ENCODE results near the gene PPP1R14D.

PPP1R14D gene

GRCh38 chr15:40854161-40854560, 25.7 kb upstream of the PPP1R14D start:
- TF ChIP-seq TAF1 (IDR thresholded peaks at IDR 0.05; ENCODE audit: low read depth) (no peak), CREB1 (IDR thresholded peaks at IDR 0.05; ENCODE audit: low read depth) (no peak), TEAD4 (IDR thresholded peaks at IDR 0.05) (no peak), CEBPB (IDR thresholded peaks at IDR 0.05) (no peak), MAX (IDR thresholded peaks at IDR 0.05) (no peak), YY1 (IDR thresholded peaks at IDR 0.05; ENCODE audit: low read depth) (no peak), EGR1 (IDR thresholded peaks at IDR 0.05) (no peak), EP300 (IDR thresholded peaks at IDR 0.05; ENCODE audit: borderline replicate concordance) (no peak), FOXM1 (IDR thresholded peaks at IDR 0.05; ENCODE audit: borderline replicate concordance, low read depth) (no peak), ZBTB7A (IDR thresholded peaks at IDR 0.05; ENCODE audit: low read depth) (no peak)
- TF ChIP-seq, protein P1, sequence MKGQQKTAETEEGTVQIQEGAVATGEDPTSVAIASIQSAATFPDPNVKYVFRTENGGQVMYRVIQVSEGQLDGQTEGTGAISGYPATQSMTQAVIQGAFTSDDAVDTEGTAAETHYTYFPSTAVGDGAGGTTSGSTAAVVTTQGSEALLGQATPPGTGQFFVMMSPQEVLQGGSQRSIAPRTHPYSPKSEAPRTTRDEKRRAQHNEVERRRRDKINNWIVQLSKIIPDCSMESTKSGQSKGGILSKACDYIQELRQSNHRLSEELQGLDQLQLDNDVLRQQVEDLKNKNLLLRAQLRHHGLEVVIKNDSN (IDR thresholded peaks at IDR 0.05): no peak

DNA sequence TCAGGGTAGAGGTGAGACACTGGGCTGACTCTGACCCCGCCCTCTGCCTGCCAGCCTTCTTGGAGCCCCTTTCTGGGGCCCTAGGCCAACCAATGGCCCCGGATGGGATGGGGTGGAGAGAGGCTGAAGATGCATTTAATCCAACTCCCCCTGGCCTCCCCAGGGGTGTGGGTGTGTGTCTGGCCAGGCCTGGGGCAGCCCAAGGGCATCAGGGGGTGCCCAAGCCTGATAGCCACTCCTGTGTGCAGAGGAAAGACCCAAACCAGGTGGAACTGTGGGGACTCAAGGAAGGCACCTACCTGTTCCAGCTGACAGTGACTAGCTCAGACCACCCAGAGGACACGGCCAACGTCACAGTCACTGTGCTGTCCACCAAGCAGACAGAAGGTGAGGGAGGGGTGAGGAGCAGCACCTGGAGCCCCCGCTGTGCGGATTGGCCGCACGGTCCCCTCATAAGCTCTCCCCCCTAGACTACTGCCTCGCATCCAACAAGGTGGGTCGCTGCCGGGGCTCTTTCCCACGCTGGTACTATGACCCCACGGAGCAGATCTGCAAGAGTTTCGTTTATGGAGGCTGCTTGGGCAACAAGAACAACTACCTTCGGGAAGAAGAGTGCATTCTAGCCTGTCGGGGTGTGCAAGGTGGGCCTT, 24.9 kb upstream of the PPP1R14D start:
- TF ChIP-seq ZBTB7A (IDR thresholded peaks at IDR 0.05; ENCODE audit: low read depth) (no peak), YY1 (IDR thresholded peaks at IDR 0.05; ENCODE audit: low read depth) (no peak), NFIC (IDR thresholded peaks at IDR 0.05) (no peak), CEBPB (IDR thresholded peaks at IDR 0.05) (no peak), EGR1 (IDR thresholded peaks at IDR 0.05) (no peak), REST (IDR thresholded peaks at IDR 0.05; ENCODE audit: low read depth) (no peak), TEAD4 (IDR thresholded peaks at IDR 0.05) (no peak), TAF1 (IDR thresholded peaks at IDR 0.05; ENCODE audit: low read depth) (no peak), RAD21 (IDR thresholded peaks at IDR 0.05; ENCODE audit: low read depth) (no peak), EP300 (IDR thresholded peaks at IDR 0.05; ENCODE audit: borderline replicate concordance) (no peak), CREB1 (IDR thresholded peaks at IDR 0.05; ENCODE audit: low read depth) (no peak), TCF12 (IDR thresholded peaks at IDR 0.05; ENCODE audit: low read depth) (no peak), FOXM1 (IDR thresholded peaks at IDR 0.05; ENCODE audit: borderline replicate concordance, low read depth) (no peak), MAX (IDR thresholded peaks at IDR 0.05) (no peak)
- TF ChIP-seq, protein P1 (IDR thresholded peaks at IDR 0.05): no peak

DNA sequence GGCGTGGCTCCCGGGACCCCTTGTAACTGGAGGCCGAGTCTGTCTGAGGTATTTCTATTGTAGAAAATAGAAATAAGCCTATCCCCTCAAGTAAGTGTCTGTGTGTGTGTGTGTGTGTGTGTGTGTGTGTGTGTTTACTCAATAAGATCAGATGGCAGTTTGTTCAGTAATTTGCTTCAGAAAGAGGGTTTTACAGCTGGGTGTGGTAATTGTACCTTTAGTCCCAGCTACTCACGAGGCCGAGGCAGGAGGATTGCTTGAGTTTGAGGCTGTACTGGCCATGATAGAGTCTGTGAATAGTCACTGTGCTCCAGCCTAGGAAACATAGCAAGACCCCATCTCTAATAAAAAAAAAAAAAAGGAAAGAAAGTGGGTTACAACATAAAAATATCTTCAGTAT, 24.0 kb upstream of the PPP1R14D start:
- TF ChIP-seq CEBPB (IDR thresholded peaks at IDR 0.05) (no peak), REST (IDR thresholded peaks at IDR 0.05; ENCODE audit: low read depth) (no peak), NFIC (IDR thresholded peaks at IDR 0.05) (no peak), TAF1 (IDR thresholded peaks at IDR 0.05; ENCODE audit: low read depth) (no peak), YY1 (IDR thresholded peaks at IDR 0.05; ENCODE audit: low read depth) (no peak), TEAD4 (IDR thresholded peaks at IDR 0.05) (no peak), MAX (IDR thresholded peaks at IDR 0.05) (no peak), ZBTB7A (IDR thresholded peaks at IDR 0.05; ENCODE audit: low read depth) (no peak), CREB1 (IDR thresholded peaks at IDR 0.05; ENCODE audit: low read depth) (no peak), TCF12 (IDR thresholded peaks at IDR 0.05; ENCODE audit: low read depth) (no peak), EP300 (IDR thresholded peaks at IDR 0.05; ENCODE audit: borderline replicate concordance) (no peak), FOXM1 (IDR thresholded peaks at IDR 0.05; ENCODE audit: borderline replicate concordance, low read depth) (no peak), EGR1 (IDR thresholded peaks at IDR 0.05) (no peak), RAD21 (IDR thresholded peaks at IDR 0.05; ENCODE audit: low read depth) (no peak)
- TF ChIP-seq, protein P1 (IDR thresholded peaks at IDR 0.05): no peak

GRCh38 chr15:40850576-40851112, 22.1 kb upstream of the PPP1R14D start:
- no peak for TF ChIP-seq TAF1 (IDR thresholded peaks at IDR 0.05; ENCODE audit: low read depth)
- no peak for TF ChIP-seq REST (IDR thresholded peaks at IDR 0.05; ENCODE audit: low read depth)
- TF ChIP-seq CEBPB (IDR thresholded peaks at IDR 0.05): no peak
- TF ChIP-seq CREB1 (IDR thresholded peaks at IDR 0.05; ENCODE audit: low read depth): no peak
- no peak for TF ChIP-seq EGR1 (IDR thresholded peaks at IDR 0.05)
- no peak for TF ChIP-seq ZBTB7A (IDR thresholded peaks at IDR 0.05; ENCODE audit: low read depth)
- no peak for TF ChIP-seq EP300 (IDR thresholded peaks at IDR 0.05; ENCODE audit: borderline replicate concordance)
- TF ChIP-seq TCF12 (IDR thresholded peaks at IDR 0.05; ENCODE audit: low read depth): no peak
- TF ChIP-seq RAD21 (IDR thresholded peaks at IDR 0.05; ENCODE audit: low read depth): no peak
- no peak for TF ChIP-seq MAX (IDR thresholded peaks at IDR 0.05)
- TF ChIP-seq, protein P1 (IDR thresholded peaks at IDR 0.05): no peak
- no peak for TF ChIP-seq YY1 (IDR thresholded peaks at IDR 0.05; ENCODE audit: low read depth)
- no peak for TF ChIP-seq TEAD4 (IDR thresholded peaks at IDR 0.05)

Measured in Ishikawa (cell line).